Astrocyte (in vitro differentiated cells and primary cell): ENCODE measurements around the gene PTGES3L.
A peak's percentile ranks its signal among the peaks of the same experiment; 100 is the strongest.

Source experiments
- EZH2 ChIP-seq: IDR thresholded peaks from 2 replicates; pipeline ENCODE4 v1.6.1; 2012; ENCODE audit warnings: mild to moderate bottlenecking, low read length, inconsistent platforms; ENCODE audit not compliant: insufficient read depth
- TF ChIP-seq, protein P1 (sequence below): IDR thresholded peaks from 2 replicates; pipeline ENCODE4 v1.5.1; 2011; ENCODE audit warnings: low read depth, mild to moderate bottlenecking, inconsistent platforms, low read length, moderate library complexity; ENCODE audit not compliant: insufficient read depth

DNA sequence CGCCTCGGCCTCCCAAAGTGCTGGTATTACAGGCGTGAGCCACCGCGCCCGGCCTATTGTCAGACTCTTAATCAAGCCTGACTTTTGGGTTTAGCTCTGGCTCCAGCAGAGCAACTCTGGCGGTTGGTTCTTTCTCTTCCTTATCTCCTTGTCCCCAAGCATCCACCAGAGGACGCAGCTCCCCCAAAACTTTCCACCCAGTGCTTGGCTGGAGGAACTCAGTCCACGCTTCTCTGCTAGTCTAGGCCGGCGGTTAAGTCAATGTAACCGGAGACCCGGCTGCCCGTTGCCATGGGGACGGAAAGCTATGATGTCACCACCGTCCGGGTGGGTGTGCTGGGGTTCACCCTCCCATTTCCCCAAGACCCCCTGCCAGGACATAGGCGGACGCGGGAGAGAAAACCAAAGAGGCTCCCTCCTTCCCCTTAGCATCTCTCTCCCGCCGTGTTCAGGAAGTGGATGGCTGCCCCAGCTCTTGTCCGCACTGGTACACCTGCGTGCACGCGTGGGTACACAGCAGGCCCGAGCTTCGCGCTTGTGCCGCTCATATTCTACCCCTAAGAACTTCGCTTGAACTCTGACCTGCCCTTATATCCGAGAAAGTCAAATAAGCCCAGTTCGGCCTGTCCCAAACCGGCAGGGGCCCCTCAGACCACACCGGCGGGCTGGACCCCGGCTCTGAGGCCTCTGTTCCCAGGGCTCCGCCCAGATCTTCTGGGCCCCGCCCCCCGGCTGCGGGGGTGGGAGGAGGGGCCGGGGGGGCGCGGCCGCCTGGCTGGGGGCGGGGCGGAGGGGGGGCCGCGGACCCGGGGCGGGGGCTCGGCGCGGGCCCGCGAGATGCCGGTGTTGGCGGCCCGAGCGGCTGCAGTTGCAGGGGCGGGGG lies 44.8 kb upstream of the PTGES3L start, which contains the start of gene RND2:
- TF ChIP-seq, protein P1, sequence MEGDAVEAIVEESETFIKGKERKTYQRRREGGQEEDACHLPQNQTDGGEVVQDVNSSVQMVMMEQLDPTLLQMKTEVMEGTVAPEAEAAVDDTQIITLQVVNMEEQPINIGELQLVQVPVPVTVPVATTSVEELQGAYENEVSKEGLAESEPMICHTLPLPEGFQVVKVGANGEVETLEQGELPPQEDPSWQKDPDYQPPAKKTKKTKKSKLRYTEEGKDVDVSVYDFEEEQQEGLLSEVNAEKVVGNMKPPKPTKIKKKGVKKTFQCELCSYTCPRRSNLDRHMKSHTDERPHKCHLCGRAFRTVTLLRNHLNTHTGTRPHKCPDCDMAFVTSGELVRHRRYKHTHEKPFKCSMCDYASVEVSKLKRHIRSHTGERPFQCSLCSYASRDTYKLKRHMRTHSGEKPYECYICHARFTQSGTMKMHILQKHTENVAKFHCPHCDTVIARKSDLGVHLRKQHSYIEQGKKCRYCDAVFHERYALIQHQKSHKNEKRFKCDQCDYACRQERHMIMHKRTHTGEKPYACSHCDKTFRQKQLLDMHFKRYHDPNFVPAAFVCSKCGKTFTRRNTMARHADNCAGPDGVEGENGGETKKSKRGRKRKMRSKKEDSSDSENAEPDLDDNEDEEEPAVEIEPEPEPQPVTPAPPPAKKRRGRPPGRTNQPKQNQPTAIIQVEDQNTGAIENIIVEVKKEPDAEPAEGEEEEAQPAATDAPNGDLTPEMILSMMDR, result peak; percentile 71
- TF ChIP-seq EZH2, result no peak
